K562 (cell line): Measurements from ENCODE around the gene ZBTB49. TPM values are rescaled to one million over a fixed set of nuclear protein-coding genes. Genes with fewer than 3 reads are reported as not detected.

ENCODE experiments used
- ATAC-seq: fragments of 200-7000 bp; cut with Tn5 transposase; 3 replicates; pipeline ENCODE4 v1.9.1; 2020; ENCODE audit warnings: moderate library complexity
- BruUV-seq: library from RNA; stranded (reverse); fragments of 400-500 nt; replicated peaks from 2 replicates; lab custom pipeline; 2021; lab: Mats Ljungman, UMichigan
- CTCF ChIA-PET: fragments of 300-600 bp; formaldehyde crosslinking; extraction: SDS; loops from one replicate; lab custom pipeline; 2021; ENCODE audit warnings: low intra/inter-chr PET ratio; lab: Yijun Ruan, JAX
- POLR2A ChIA-PET: fragments of 300-600, 350-650 bp; sonication (Branson Sonifier 250); formaldehyde crosslinking; extraction: SDS; loops from one replicate; lab custom pipeline; 2021; ENCODE audit warnings: antibody characterized with exemption, inconsistent platforms; lab: Yijun Ruan, JAX
- DNase-seq, 4 experiments: peaks; one replicate each; pipeline versions ENCODE4 v3.0.0 to v3.0.0-alpha.2; 2011 to 2018; ENCODE audit warnings: low spot score in 3 of 4, mixed read lengths in 3 of 4; ENCODE audit errors: extremely low read depth in 1 of 4
- FAIRE-seq: peaks from 2 replicates; lab custom pipeline; 2011; peaks lifted over from hg19 to GRCh38; lab: Jason Lieb, UNC
- H2AFZ ChIP-seq: 2 replicates; pipeline ENCODE4 v1.6.0; 2011; ENCODE audit warnings: low read depth, low read length, control low read depth, inconsistent platforms
- H3K27ac ChIP-seq: fragments of 200-600 bp; 3 replicates; pipeline ENCODE4 v1.8.0; 2011; ENCODE audit warnings: low read depth, mild to moderate bottlenecking, control low read depth, inconsistent platforms, low read length, moderate library complexity, mixed read lengths; ENCODE audit errors: extremely low read depth
- H3K27me3 ChIP-seq, 2 experiments: fragments of 300-600 bp in 1 of 2; 2 replicates in 1 of 2; 3 replicates in 1 of 2; pipeline versions ENCODE4 v1.6.0 to v1.8.0; 2011; ENCODE audit warnings: inconsistent platforms in 2 of 2, low read length in 2 of 2, mild to moderate bottlenecking in 1 of 2, mixed read lengths in 1 of 2, moderate library complexity in 1 of 2; ENCODE audit not compliant: control insufficient read depth in 2 of 2, insufficient read depth in 2 of 2
- H3K36me3 ChIP-seq: fragments of 300-600 bp; 3 replicates; pipeline ENCODE4 v1.8.0; 2011; ENCODE audit warnings: mild to moderate bottlenecking, low read length, inconsistent platforms; ENCODE audit not compliant: control insufficient read depth, insufficient read depth
- H3K4me1 ChIP-seq, 2 experiments: fragments of 200-600 bp in 1 of 2; replicated peaks in 1 of 2; 2 replicates in 1 of 2; 3 replicates in 1 of 2; pipeline versions ENCODE4 v1.5.1 to v1.8.0; 2011; ENCODE audit warnings: inconsistent platforms in 2 of 2, low read length in 2 of 2, mild to moderate bottlenecking in 1 of 2, mixed read lengths in 1 of 2, moderate library complexity in 1 of 2; ENCODE audit not compliant: control insufficient read depth in 2 of 2, insufficient read depth in 2 of 2
- H3K4me2 ChIP-seq: 2 replicates; pipeline ENCODE4 v1.6.1; 2011; ENCODE audit warnings: low read length, control low read depth, inconsistent platforms, mixed read lengths; ENCODE audit not compliant: insufficient read depth
- H3K4me3 ChIP-seq: fragments of 200-600 bp; sonication (generic), shearing (Covaris generic); 2 replicates; pipeline ENCODE4 v1.5.1; 2016; ENCODE audit warnings: control low read depth, inconsistent platforms
- H3K79me2 ChIP-seq: fragments of 200-600 bp; 3 replicates; pipeline ENCODE4 v1.8.0; 2011; ENCODE audit warnings: low read length, inconsistent platforms; ENCODE audit not compliant: control insufficient read depth, insufficient read depth
- H3K9ac ChIP-seq, 2 experiments: 2 replicates each; pipeline versions ENCODE4 v1.6.0 to v1.6.1; 2011; ENCODE audit warnings: low read depth in 2 of 2, low read length in 2 of 2, control low read depth in 1 of 2, inconsistent platforms in 1 of 2, mild to moderate bottlenecking in 1 of 2, mixed read lengths in 1 of 2; ENCODE audit not compliant: insufficient read depth in 1 of 2
- H3K9me1 ChIP-seq: one replicate; pipeline ENCODE4 v1.6.0; 2011; ENCODE audit warnings: inconsistent platforms, mild to moderate bottlenecking, low read length, moderate library complexity; ENCODE audit not compliant: control insufficient read depth, insufficient read depth
- H3K9me3 ChIP-seq: replicated peaks from 2 replicates; pipeline ENCODE4 v1.5.1; 2011; ENCODE audit warnings: low read depth, low read length, inconsistent platforms; ENCODE audit not compliant: control insufficient read depth, insufficient read depth
- H4K20me1 ChIP-seq: replicated peaks from 2 replicates; pipeline ENCODE4 v1.6.1; 2011; ENCODE audit warnings: low read length, inconsistent platforms, mixed read lengths; ENCODE audit not compliant: control insufficient read depth, insufficient read depth
- ARHGAP35 ChIP-seq: fragments of 450-650 bp; IDR thresholded peaks from 2 replicates; pipeline ENCODE4 v1.6.1; 2018; ENCODE audit not compliant: partially characterized antibody
- ARID1B ChIP-seq: fragments of 450-650 bp; IDR thresholded peaks from 2 replicates; pipeline ENCODE4 v1.6.1; 2016; ENCODE audit warnings: antibody characterized with exemption, mild to moderate bottlenecking, inconsistent platforms
- ESRRA ChIP-seq: fragments of 450-650 bp; IDR thresholded peaks from 2 replicates; pipeline ENCODE4 v1.6.1; 2014; ENCODE audit warnings: low read depth, mild to moderate bottlenecking, moderate library complexity, borderline replicate concordance
- HDGF ChIP-seq: fragments of 450-650 bp; IDR thresholded peaks from 2 replicates; pipeline ENCODE4 v1.6.1; 2016
- KDM1A ChIP-seq, 2 experiments: fragments of 450-650 bp; IDR thresholded peaks; 2 replicates each; pipeline ENCODE4 v1.6.1; 2016; ENCODE audit warnings: mild to moderate bottlenecking in 2 of 2
- KLF6 ChIP-seq: fragments of 250-450 bp; sonication (Bioruptor Pico); IDR thresholded peaks from 2 replicates; pipeline ENCODE4 v1.4.0; 2020; ENCODE audit warnings: mild to moderate bottlenecking, moderate library complexity, borderline replicate concordance
- NCOA1 ChIP-seq: fragments of 450-650 bp; IDR thresholded peaks from 2 replicates; pipeline ENCODE4 v1.6.1; 2016; ENCODE audit warnings: low read depth
- NCOA6 ChIP-seq: fragments of 450-650 bp; IDR thresholded peaks from 2 replicates; pipeline ENCODE4 v1.6.1; 2017; ENCODE audit warnings: mild to moderate bottlenecking
- RFX5 ChIP-seq: IDR thresholded peaks from 2 replicates; pipeline ENCODE4 v1.6.1; 2011; ENCODE audit warnings: low read depth, mild to moderate bottlenecking, improper control_type of control experiment, low read length
- SMC3 ChIP-seq: conservative IDR thresholded peaks from 2 replicates; pipeline ENCODE4 v1.6.1; 2011; ENCODE audit warnings: low read depth, low read length, improper control_type of control experiment; ENCODE audit not compliant: insufficient read depth
- WGBS: fragments of 100-300 bp; shearing (Covaris generic); methylation state at CpG from one replicate; pipeline ENCODE4 v1.1.6; 2016; ENCODE audit warnings: low coverage, mixed read lengths; ENCODE audit not compliant: insufficient coverage; ENCODE audit errors: missing lambda C conversion rate; 5-methylcytosine and 5-hydroxymethylcytosine counted together
- in situ Hi-C: fragments of 300-500 bp; cut with MboI; formaldehyde crosslinking; loops from 4 replicates; pipeline ENCODE4 v1.15.0; 2018; ENCODE audit warnings: inconsistent platforms, mixed read lengths
- intact Hi-C: fragments of 100-400 bp; cut with micrococcal nuclease; formaldehyde crosslinking; loops from 2 replicates; pipeline ENCODE4 v1.14.2; 2022
- polyA plus RNA-seq, 8 experiments: library from polyadenylated mRNA; depleted of rRNA in 4 of 8; stranded (reverse) in 5 of 8; unstranded in 3 of 8; fragments of >200 nt; fragmentation: Nextera tagmentation in 2 of 8; fragmentation: Illumina TruSeq in 1 of 8; extraction: Ambion mirVana in 2 of 8; extraction: Trizol in 1 of 8; gene quantifications; 2 replicates each; pipeline versions ENCODE4 v1.2.1 to v1.2.3, GENCODE V29; 2011 to 2014; ENCODE audit warnings: inconsistent platforms in 1 of 8, missing spikeins in 1 of 8
- total RNA-seq, 7 experiments: library from RNA; depleted of rRNA in 6 of 7; stranded (reverse); fragments of >200 nt in 6 of 7; fragmentation: Illumina TruSeq in 2 of 7; extraction: Trizol in 2 of 7; gene quantifications; 2 replicates each; pipeline versions ENCODE4 v1.2.1 to v1.2.3, GENCODE V29; 2011 to 2021; ENCODE audit warnings: low replicate concordance in 1 of 7
- TF ChIP-seq, protein P1 (sequence below): sonication (generic); formaldehyde crosslinking; IDR thresholded peaks from 2 replicates; pipeline ENCODE4 v1.8.0; 2023; ENCODE audit warnings: mild to moderate bottlenecking, missing genetic modification reagents
- TF ChIP-seq, protein P2 (sequence below), 2 experiments: fragments of 450-650 bp; IDR thresholded peaks; 2 replicates each; pipeline ENCODE4 v1.6.1; 2016
- TF ChIP-seq, protein P3 (sequence below): fragments of 450-650 bp; IDR thresholded peaks from one replicate; pipeline ENCODE4 v1.6.1; 2018; ENCODE audit warnings: mild to moderate bottlenecking, moderate library complexity; ENCODE audit not compliant: partially characterized antibody
- TF ChIP-seq, protein P4 (sequence below): IDR thresholded peaks from 2 replicates; pipeline ENCODE4 v1.6.1; 2014; ENCODE audit warnings: antibody characterized with exemption

ZBTB49 gene
- total and polyA plus RNA-seq, 9 of the 15 experiments (the other 6 are each of a cell fraction or from before 2014, with no cell fraction given), result 0.49 to 8.0 (median 4.2) TPM

GRCh38 chr4:4338210-4339001 is 48.4 kb downstream of the ZBTB49 start (continued):
- TF ChIP-seq NCOA6, result no peak
- no peak for TF ChIP-seq KLF6 (CRISPR knock-in tag)
- TF ChIP-seq, protein P1, sequence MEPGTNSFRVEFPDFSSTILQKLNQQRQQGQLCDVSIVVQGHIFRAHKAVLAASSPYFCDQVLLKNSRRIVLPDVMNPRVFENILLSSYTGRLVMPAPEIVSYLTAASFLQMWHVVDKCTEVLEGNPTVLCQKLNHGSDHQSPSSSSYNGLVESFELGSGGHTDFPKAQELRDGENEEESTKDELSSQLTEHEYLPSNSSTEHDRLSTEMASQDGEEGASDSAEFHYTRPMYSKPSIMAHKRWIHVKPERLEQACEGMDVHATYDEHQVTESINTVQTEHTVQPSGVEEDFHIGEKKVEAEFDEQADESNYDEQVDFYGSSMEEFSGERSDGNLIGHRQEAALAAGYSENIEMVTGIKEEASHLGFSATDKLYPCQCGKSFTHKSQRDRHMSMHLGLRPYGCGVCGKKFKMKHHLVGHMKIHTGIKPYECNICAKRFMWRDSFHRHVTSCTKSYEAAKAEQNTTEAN (CRISPR knock-in tag), result no peak
- TF ChIP-seq ARHGAP35, result no peak
- TF ChIP-seq NCOA1, result no peak

DNA sequence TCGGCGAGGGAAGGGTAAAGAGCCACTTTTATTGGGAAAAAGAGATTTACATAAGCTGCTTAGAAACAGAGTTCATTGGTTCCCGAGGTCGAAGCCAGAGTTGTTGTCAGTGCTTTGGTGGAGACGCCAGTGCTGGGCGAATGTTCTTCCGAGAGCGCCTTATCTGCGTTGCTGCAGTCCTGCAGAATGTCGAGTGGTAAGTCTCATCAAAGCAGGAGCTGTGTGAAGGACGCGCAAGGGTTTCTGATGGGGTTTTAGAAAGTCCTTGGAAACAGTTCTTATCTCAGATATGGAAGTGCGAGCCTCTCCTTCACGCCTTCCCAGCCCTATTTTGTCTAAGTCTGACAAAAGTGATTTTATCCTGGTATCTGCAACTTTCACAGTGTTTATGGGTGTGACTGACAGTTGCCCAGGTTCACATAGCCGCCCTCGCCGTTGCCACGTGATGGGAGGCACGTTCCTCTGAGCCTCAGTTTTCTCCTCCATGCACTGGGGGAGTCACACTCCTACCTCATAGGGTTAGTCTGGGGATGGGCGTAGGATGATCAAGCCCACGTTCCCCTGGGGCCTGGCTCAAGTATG is 49.5 kb downstream of the ZBTB49 start:
- FAIRE-seq (peak; percentile 99), DNase-seq (peak; percentile 50 to 90 (median 64)), ATAC-seq (peak; percentile 94)
- Histone ChIP-seq H3K27ac (no peak overlapping the region; the same call in 2 of the 3 replicates), H3K27me3 (peaks cover 10 to 28% of the 10 kb centered on the region in 2 experiments; a peak in 4 of 5 replicates), H3K79me2 (no peaks in the 10 kb centered on the region), H3K4me1 (peaks cover 18 to 20% of the 10 kb centered on the region in 2 experiments; a peak in 4 of 5 replicates), H3K4me3 (no peak overlapping the region), H3K9me3 (no peaks in the 10 kb centered on the region; the same call in 1 of the 2 replicates), H2AFZ (peak overlapping the region; percentile 35), H3K9me1 (no peaks in the 10 kb centered on the region), H3K9ac (peak overlapping the region in 1 of 2 experiments; percentile 53; a peak in 1 of 4 replicates), H3K36me3 (no peaks in the 10 kb centered on the region), H3K4me2 (peak overlapping the region; percentile 60), H4K20me1 (no peaks in the 10 kb centered on the region)
- ChIA-PET POLR2A (interaction anchor here (0.7 to 1.8 kb wide), 5 partner anchors 8 to 101 kb away, joined by 3 read pairs; partner anchors contain the start of gene TMEM128), CTCF (interaction anchor here (0.9 kb wide), 1 partner anchor 79 kb away, joined by 3 read pairs; no protein-coding TSS in a partner anchor)
- in situ Hi-C loops (loop anchor here (5.0 kb wide), 1 partner anchor 87 kb away; no protein-coding TSS in a partner anchor), intact Hi-C loops (no loop called here)
- WGBS, result 2% methylated on average over 21 of the region's 21 CpGs
- no TSS peak for BruUV-seq
- peak; percentile 74 for TF ChIP-seq ARID1B
- TF ChIP-seq ESRRA, result peak; percentile 61
- TF ChIP-seq SMC3, result no peak
- TF ChIP-seq, protein P2, sequence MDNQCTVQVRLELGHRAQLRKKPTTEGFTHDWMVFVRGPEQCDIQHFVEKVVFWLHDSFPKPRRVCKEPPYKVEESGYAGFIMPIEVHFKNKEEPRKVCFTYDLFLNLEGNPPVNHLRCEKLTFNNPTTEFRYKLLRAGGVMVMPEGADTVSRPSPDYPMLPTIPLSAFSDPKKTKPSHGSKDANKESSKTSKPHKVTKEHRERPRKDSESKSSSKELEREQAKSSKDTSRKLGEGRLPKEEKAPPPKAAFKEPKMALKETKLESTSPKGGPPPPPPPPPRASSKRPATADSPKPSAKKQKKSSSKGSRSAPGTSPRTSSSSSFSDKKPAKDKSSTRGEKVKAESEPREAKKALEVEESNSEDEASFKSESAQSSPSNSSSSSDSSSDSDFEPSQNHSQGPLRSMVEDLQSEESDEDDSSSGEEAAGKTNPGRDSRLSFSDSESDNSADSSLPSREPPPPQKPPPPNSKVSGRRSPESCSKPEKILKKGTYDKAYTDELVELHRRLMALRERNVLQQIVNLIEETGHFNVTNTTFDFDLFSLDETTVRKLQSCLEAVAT (IDR thresholded peaks at IDR 0.05), result peak in 1 of 2 experiments; percentile 69; a peak in 1 of 4 replicates
- peak; percentile 89 for TF ChIP-seq RFX5
- TF ChIP-seq, protein P3, sequence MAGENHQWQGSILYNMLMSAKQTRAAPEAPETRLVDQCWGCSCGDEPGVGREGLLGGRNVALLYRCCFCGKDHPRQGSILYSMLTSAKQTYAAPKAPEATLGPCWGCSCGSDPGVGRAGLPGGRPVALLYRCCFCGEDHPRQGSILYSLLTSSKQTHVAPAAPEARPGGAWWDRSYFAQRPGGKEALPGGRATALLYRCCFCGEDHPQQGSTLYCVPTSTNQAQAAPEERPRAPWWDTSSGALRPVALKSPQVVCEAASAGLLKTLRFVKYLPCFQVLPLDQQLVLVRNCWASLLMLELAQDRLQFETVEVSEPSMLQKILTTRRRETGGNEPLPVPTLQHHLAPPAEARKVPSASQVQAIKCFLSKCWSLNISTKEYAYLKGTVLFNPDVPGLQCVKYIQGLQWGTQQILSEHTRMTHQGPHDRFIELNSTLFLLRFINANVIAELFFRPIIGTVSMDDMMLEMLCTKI, result no peak
- peak in 1 of 2 experiments; percentile 63; a peak in 2 of 4 replicates for TF ChIP-seq KDM1A (IDR thresholded peaks at IDR 0.05)
- no peak for TF ChIP-seq HDGF
- TF ChIP-seq, protein P4, sequence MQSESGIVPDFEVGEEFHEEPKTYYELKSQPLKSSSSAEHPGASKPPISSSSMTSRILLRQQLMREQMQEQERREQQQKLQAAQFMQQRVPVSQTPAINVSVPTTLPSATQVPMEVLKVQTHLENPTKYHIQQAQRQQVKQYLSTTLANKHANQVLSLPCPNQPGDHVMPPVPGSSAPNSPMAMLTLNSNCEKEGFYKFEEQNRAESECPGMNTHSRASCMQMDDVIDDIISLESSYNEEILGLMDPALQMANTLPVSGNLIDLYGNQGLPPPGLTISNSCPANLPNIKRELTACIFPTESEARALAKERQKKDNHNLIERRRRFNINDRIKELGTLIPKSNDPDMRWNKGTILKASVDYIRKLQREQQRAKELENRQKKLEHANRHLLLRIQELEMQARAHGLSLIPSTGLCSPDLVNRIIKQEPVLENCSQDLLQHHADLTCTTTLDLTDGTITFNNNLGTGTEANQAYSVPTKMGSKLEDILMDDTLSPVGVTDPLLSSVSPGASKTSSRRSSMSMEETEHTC, result peak; percentile 62; the same call in 1 of the 2 replicates
